ENCODE measurements around the gene HCRT.
"Not testable (repeated sequence)": the region's sequence is repeated elsewhere in the genome, so short reads cannot be mapped to it uniquely, and the experiment has no call there.

The HCRT gene

GRCh38 chr17:42142371-42142896 is 42.8 kb downstream of the HCRT start:
- Histone ChIP-seq H3K27me3 (replicated peaks; ENCODE audit: control insufficient read depth, insufficient read depth, low read length) (no peaks in the 10 kb centered on the region), H3K36me3 (ENCODE audit: control insufficient read depth, insufficient read depth, low read length) (peaks cover 13% of the 10 kb centered on the region), H3K4me3 (replicated peaks; ENCODE audit: low read depth, low read length) (no peak overlapping the region)
- TF ChIP-seq CTCF (IDR thresholded peaks at IDR 0.05; ENCODE audit: insufficient read depth, low read length, poor library complexity, severe bottlenecking), result no peak
- no peak for DNase-seq (ENCODE audit: extremely low read depth, insufficient read length)

GRCh38 chr17:42141382-42141781 is 43.9 kb downstream of the HCRT start:
- TF ChIP-seq CTCF (IDR thresholded peaks at IDR 0.05; ENCODE audit: insufficient read depth, low read length, poor library complexity, severe bottlenecking), result no peak
- H3K36me3 ChIP-seq (ENCODE audit: control insufficient read depth, insufficient read depth, low read length), result peaks cover 13% of the 10 kb centered on the region
- no peaks in the 10 kb centered on the region for H3K27me3 ChIP-seq (replicated peaks; ENCODE audit: control insufficient read depth, insufficient read depth, low read length)
- no peak for DNase-seq (ENCODE audit: extremely low read depth, insufficient read length)
- no peak overlapping the region for H3K4me3 ChIP-seq (replicated peaks; ENCODE audit: low read depth, low read length)

GRCh38 chr17:42140690-42141089 is 44.6 kb downstream of the HCRT start:
- not testable (repeated sequence) for H3K27me3 ChIP-seq (replicated peaks; ENCODE audit: control insufficient read depth, insufficient read depth, low read length); H3K4me3 ChIP-seq (replicated peaks; ENCODE audit: low read depth, low read length); DNase-seq (ENCODE audit: extremely low read depth, insufficient read length)
- H3K36me3 ChIP-seq (ENCODE audit: control insufficient read depth, insufficient read depth, low read length), result peaks cover 17% of the 10 kb centered on the region

GRCh38 chr17:42138749-42139492 is 46.3 kb downstream of the HCRT start:
- no peak for TF ChIP-seq CTCF (IDR thresholded peaks at IDR 0.05; ENCODE audit: insufficient read depth, low read length, poor library complexity, severe bottlenecking)
- no peak for DNase-seq (ENCODE audit: extremely low read depth, insufficient read length)
- H3K4me3 ChIP-seq (replicated peaks; ENCODE audit: low read depth, low read length), result no peak overlapping the region
- H3K27me3 ChIP-seq (replicated peaks; ENCODE audit: control insufficient read depth, insufficient read depth, low read length), result no peaks in the 10 kb centered on the region
- H3K36me3 ChIP-seq (ENCODE audit: control insufficient read depth, insufficient read depth, low read length), result peaks cover 20% of the 10 kb centered on the region

- no peak for DNase-seq (ENCODE audit: extremely low read depth, insufficient read length)
- no peak overlapping the region for H3K4me3 ChIP-seq (replicated peaks; ENCODE audit: low read depth, low read length)
Measured at GRCh38 chr17:42136654-42137051, 48.6 kb downstream of the HCRT start.

More at GRCh38 chr17:42136654-42137051, 48.6 kb downstream of the HCRT start:
- no peak for TF ChIP-seq CTCF (IDR thresholded peaks at IDR 0.05; ENCODE audit: insufficient read depth, low read length, poor library complexity, severe bottlenecking)
- Histone ChIP-seq H3K36me3 (ENCODE audit: control insufficient read depth, insufficient read depth, low read length) (peaks cover 14% of the 10 kb centered on the region), H3K27me3 (replicated peaks; ENCODE audit: control insufficient read depth, insufficient read depth, low read length) (no peaks in the 10 kb centered on the region)
